Activated CD4-positive, alpha-beta T cell treated with anti-CD3 and anti-CD28 coated beads for 24 hours (primary cell): ENCODE results near the gene GTF2F2.

Experiments
- DNase-seq, 2 donors: peaks; one replicate each; pipeline ENCODE4 v3.0.0-alpha.2; 2020; ENCODE audit warnings: low read depth in 2 of 2

GTF2F2 gene

GRCh38 chr13:45300190-45300985 is 180.1 kb downstream of the GTF2F2 start:
- no peak for DNase-seq

DNA sequence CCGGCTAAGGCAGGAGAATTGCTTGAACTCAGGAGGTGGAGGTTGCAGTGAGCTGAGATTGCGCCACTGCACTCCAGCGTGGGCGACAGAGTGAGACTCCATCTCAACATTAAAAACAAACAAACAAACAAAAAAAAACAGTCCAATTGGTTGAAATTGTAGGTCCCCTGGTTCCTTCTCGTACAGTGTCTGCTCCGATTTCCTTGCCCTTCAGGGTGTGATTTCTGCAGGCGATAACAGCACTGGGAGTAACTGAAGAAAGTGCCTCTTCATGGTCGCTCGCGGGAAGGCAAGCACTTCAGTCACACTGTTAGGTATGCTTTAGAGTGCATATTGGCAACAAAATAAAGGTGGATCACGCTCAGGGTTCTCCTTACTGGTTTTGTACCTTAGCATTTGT is 181.0 kb downstream of the GTF2F2 start:
- no peak for DNase-seq

DNA sequence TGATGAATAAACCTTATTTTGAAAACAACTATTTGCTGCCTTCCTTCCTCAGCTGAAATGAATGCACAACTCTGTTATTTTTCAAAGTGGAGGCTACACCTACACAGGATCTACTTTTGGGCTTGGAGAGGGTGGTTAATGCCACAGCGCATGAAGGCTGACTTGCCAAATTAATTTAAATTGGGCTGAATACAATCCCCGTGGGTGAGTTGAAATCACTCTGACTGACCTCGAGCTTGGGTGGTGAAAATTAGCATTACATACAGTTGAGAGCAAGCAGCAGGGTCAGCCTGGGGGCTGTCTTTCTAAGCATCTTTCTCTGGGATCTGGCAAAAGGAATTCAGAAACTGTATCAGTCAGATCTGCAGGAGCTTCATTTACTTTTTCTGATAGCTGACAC is 182.2 kb downstream of the GTF2F2 start:
- DNase-seq: no peak

GRCh38 chr13:45303026-45303425 is 182.7 kb downstream of the GTF2F2 start:
- no peak for DNase-seq

GRCh38 chr13:45303866-45304265 is 183.6 kb downstream of the GTF2F2 start:
- DNase-seq: no peak

DNA sequence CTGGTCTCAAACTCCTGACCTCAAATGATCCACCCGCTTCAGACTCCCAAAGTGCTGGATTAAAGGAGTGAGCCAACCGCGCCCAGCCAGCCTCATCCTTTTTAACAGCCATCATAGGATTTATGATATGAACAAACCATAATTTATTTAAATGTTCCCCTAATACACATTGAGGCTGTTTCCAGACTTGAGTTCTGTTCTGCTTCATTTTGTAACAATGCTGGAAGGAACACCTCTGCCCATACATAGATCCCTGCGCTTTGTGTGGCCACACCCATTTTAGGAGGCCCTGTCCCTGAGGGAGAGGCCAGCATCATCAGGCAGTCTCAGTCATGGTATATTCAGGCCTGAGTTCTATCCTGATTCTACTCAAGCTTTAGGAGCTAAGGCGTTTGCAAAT is 184.8 kb downstream of the GTF2F2 start:
- no peak for DNase-seq

DNA sequence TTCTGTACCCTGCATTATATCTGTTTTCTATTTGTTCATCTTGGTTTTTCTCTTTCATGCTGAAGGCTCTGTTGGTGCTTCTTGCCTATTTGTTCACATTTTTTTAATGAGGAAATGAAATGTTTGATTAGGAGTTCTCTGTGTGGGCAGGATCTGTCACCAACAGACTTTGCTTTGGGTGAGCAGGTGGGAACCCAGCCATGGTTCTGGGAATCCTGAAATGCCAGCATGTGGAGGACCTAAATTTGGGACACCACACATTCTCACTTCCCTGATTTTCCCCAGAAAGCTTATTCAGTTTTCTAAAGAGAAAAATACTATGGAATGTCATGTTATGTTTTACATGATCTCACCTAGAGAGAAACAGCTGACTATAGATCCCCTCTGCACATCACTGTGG is 186.7 kb downstream of the GTF2F2 start:
- DNase-seq: no peak

GRCh38 chr13:45310341-45311131 is 190.2 kb downstream of the GTF2F2 start:
- DNase-seq: no peak

DNA sequence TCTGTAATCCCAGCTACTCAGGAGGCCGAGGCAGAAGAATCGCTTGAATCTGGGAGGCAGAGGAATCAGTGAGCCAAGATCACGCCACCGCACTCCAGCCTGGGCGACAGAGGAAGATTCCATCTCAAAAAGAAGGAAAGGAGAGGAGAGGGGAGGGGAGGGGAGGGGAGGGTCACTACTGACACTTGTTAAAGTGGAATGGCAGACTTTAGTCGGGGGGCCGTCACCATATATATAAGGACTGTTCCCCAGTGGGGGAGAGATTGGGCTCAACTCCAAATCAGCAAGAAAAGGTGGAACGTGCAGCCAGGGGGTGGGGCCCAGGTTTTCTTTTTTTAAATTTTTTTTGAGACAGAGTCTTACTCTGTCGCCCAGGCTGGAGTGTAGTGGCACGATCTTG is 194.5 kb downstream of the GTF2F2 start:
- no peak for DNase-seq

- no peak for DNase-seq
Observed at GRCh38 chr13:45315520-45316167, 195.3 kb downstream of the GTF2F2 start.

DNA sequence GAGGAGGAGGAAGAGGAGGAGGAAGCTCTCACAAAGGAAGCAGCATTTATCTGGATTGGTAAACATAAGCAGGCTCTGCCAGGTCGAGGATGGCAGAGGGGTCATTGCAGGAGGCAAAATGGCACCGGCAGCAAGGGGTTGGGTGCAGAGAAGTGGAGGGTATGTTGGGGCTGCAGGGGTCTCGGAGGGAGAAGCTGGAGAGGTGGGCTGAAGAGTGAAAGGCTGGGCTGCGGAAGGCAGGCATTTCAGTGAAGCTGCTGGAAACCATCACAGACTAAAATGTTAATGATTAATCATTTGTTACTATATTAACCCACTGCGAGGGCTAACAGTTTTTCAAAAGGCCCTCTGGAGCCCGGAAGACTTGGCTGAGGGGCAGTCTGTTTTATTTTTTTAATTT is 196.0 kb downstream of the GTF2F2 start:
- no peak for DNase-seq

- no peak for DNase-seq
Observed at GRCh38 chr13:45316996-45317395, 196.7 kb downstream of the GTF2F2 start.

- no peak for DNase-seq
Observed at GRCh38 chr13:45320876-45321629, 200.7 kb downstream of the GTF2F2 start.

- DNase-seq: no peak
Observed at GRCh38 chr13:45325806-45326205, 205.5 kb downstream of the GTF2F2 start.

DNA sequence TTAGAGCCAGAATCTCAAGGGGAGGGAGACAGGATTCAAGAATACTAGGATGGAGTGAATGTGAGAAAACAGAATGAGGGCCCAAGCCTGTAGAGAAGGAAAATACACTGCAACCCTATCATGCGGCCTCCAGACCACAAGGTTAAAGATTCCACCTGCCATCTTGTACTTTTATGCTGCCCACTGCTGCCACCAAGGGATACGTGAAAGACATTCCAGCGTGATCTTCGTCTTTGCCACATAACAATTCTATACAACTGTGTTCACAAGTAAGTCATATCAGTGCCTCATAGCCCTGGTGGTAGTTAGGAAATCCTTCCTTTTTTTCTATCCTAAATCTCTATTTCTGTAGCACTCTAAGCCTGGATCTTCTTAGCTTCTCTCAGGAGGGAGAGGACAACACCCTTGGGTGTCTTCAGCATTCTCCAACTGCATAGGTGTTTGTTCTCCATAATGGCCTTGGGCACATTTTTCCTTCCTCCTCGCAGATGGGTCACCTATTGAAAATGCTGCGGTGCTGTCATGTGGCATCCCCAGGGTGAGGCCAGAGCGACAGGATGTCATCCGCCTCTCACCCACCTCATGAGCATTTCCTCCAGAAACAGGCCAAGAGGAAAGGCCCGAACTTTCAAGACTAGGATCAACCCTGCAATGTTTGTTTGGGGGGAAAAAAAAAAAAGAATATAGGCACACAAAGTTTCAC is 207.1 kb downstream of the GTF2F2 start:
- no peak for DNase-seq

DNA sequence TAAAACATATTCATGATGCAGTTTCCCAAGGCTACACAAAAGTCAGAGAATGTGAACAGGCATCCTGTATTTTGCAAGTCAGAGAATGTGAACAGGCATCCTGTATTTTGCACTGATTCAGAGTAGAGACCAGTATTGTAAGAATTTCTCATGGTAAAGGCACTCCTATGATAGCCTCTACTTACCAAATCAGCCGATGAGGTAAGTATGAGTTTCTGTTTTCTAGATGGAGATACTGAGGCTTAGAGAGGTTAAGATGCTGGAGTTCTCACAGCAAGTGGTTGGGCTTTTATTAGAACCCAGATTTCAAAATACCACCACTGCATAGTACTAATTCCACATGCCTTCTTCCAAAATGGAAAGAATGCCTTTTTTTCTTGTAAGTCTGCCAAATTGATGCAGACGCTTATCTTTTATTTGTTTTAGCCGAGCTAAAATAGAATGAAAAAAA is 208.4 kb downstream of the GTF2F2 start:
- DNase-seq: no peak

- DNase-seq: no peak
Observed at GRCh38 chr13:45331123-45331619, 210.9 kb downstream of the GTF2F2 start.

DNA sequence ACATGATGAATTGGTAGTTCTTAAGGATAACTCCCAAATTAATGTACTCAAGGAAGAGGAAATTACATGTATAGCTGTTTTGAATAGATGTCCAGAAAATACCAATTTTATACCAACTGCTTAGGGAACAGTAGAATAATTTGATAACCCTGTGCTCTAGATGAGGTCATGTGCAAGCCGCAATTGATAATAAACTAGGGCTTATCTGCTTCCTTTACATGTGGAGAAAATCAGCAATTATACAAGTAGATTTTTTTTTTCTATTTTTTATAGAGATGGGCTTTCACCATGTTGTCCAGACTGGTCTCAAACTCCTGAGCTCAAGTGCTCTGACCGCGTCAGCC is 211.4 kb downstream of the GTF2F2 start:
- DNase-seq: no peak

DNA sequence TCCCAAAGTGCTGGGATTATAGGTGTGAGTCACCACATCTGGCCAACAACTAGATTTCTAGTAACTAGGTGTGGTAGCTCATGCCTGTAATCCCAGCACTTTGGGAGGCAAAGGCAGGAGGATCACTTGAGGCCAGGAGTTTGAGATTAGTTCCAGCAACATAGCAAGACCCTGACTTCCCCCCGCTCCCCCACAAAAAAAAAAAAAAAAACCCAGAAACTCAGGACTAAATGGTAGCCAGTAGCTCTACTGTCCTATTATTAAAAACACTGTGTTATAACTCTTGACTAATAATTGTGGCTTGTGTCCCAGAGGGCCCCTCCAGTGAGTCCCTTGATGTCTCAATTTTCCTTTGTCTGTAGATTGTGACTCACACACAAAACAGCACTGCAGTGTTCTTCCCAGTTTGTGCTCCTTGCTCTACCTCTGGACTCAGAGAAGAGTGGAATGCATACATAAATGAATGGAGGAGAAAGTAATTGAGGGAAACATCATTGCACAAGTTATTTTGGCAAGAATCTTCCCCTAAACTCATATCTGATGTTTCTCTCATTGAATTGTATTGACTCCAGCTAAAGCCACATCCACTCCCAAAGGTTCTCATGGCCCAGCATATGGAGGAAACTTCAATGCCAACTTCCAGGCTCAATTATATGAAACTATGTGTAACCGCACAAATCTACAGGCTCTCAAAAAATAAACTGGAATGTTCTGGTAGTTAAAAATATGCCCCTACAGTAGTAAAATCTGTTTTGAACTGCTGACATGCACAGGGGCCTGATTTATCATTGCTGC is 211.9 kb downstream of the GTF2F2 start:
- DNase-seq: no peak

DNA sequence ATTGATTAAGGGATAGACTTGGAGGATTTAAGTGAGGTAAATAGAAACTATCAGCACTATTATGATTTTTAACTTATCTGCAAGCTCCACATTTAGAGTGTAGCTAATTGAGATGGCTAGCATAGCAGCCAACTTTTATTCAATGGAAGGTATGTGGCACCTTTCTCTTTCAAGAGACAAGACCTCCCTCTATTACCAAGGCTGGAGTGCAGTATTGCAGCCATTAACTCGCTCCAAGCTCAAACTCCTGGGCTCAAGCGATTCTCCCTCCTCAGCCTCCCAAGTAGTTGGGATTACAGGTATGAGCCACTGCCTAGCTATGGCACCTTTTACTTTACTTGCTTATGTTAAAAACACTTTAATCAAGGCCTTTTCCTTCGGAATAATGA is 212.5 kb downstream of the GTF2F2 start:
- no peak for DNase-seq
